Gastrocnemius medialis (tissue), 4 donors: ENCODE measurements around the gene TTC31. TPM values are rescaled to one million over a fixed set of nuclear protein-coding genes. Genes with fewer than 3 reads are reported as not detected.

ENCODE experiments used
- ATAC-seq, 2 donors: fragments of 150-250 bp; one replicate each; pipeline ENCODE4 v1.9.1; 2016
- DNase-seq, 2 donors: peaks; one replicate each; pipeline ENCODE4 v3.0.0-alpha.2; 2019
- H3K27ac ChIP-seq, 4 donors: fragments of 200-600 bp; sonication (generic); 1 replicate in 1 of 4; 2 replicates in 3 of 4; pipeline ENCODE4 v1.5.1; 2016 to 2018; ENCODE audit warnings: mild to moderate bottlenecking in 2 of 4, moderate library complexity in 1 of 4
- H3K27me3 ChIP-seq, 3 donors: fragments of 200-600 bp; sonication (generic) in 2 of 3; 1 replicate in 1 of 3; 2 replicates in 2 of 3; pipeline versions ENCODE4 v1.5.1 to v1.6.0; 2016 to 2019; ENCODE audit warnings: mild to moderate bottlenecking in 1 of 3, moderate library complexity in 1 of 3
- H3K36me3 ChIP-seq, 2 donors: fragments of 200-600 bp; sonication (generic) in 1 of 2; one replicate each; pipeline ENCODE4 v1.5.1; 2017 to 2018
- H3K4me1 ChIP-seq, 2 donors: fragments of 200-600 bp; sonication (generic) in 1 of 2; one replicate each; pipeline ENCODE4 v1.5.1; 2016 to 2017; ENCODE audit warnings: mild to moderate bottlenecking in 2 of 2
- H3K4me3 ChIP-seq, 4 donors: fragments of 200-600 bp; sonication (generic) in 3 of 4; 1 replicate in 1 of 4; 2 replicates in 3 of 4; pipeline ENCODE4 v1.5.1; 2016 to 2019; ENCODE audit warnings: mild to moderate bottlenecking in 2 of 4
- H3K9me3 ChIP-seq, 3 donors: fragments of 200-600 bp; sonication (generic) in 2 of 3; 1 replicate in 1 of 3; 2 replicates in 2 of 3; pipeline ENCODE4 v1.5.1; 2016 to 2019
- POLR2A ChIP-seq, 2 donors: fragments of 450-650 bp; IDR thresholded peaks; one replicate each; pipeline ENCODE4 v1.6.1; 2017; ENCODE audit warnings: antibody characterized with exemption in 2 of 2, mild to moderate bottlenecking in 2 of 2, moderate library complexity in 2 of 2
- in situ Hi-C, 4 donors: fragments of 200-750 bp; cut with MboI; loops; one replicate each; pipeline versions ENCODE4 v1.15.0 to v1.8.0; 2017; ENCODE audit warnings: low sequenced_read_pairs in 4 of 4
- intact Hi-C: fragments of 100-400 bp; cut with DNase I; formaldehyde crosslinking; loops from one replicate; pipeline ENCODE4 v1.15.1; 2023; ENCODE audit warnings: low total_unique reads
- total RNA-seq, 4 donors: library from RNA; depleted of rRNA; stranded (reverse); fragments of >200 nt; gene quantifications; one replicate each; pipeline versions ENCODE4 v1.1.0 to v1.2.3, GENCODE V29; 2016
- TF ChIP-seq, protein P1 (sequence below), 5 experiments: fragments of 450-650 bp in 3 of 5; fragments of 200-600 bp in 2 of 5; sonication (generic) in 2 of 5; IDR thresholded peaks in 4 of 5; conservative IDR thresholded peaks in 1 of 5; 1 replicate in 4 of 5; 2 replicates in 1 of 5; pipeline ENCODE4 v1.5.1; 2016 to 2019; ENCODE audit warnings: antibody characterized with exemption in 5 of 5, mild to moderate bottlenecking in 3 of 5, moderate library complexity in 3 of 5

Gene TTC31
- total RNA-seq, 4 donors from 2014 or later: 6.1 to 9.6 (median 7.7) TPM

GRCh38 chr2:74448771-74449170 is 34.1 kb upstream of the TTC31 start:
- Histone ChIP-seq H3K36me3 (no peaks in the 10 kb centered on the region), H3K4me1 (no peaks in the 10 kb centered on the region), H3K27me3 (peaks cover 0 to 5% (median 0%) of the 10 kb centered on the region in 3 donors), H3K9me3 (no peaks in the 10 kb centered on the region), H3K4me3 (no peak overlapping the region), H3K27ac (no peak overlapping the region)
- intact Hi-C loops (no loop called here), in situ Hi-C loops (no loop called here)
- no peak for DNase-seq
- TF ChIP-seq, protein P1, sequence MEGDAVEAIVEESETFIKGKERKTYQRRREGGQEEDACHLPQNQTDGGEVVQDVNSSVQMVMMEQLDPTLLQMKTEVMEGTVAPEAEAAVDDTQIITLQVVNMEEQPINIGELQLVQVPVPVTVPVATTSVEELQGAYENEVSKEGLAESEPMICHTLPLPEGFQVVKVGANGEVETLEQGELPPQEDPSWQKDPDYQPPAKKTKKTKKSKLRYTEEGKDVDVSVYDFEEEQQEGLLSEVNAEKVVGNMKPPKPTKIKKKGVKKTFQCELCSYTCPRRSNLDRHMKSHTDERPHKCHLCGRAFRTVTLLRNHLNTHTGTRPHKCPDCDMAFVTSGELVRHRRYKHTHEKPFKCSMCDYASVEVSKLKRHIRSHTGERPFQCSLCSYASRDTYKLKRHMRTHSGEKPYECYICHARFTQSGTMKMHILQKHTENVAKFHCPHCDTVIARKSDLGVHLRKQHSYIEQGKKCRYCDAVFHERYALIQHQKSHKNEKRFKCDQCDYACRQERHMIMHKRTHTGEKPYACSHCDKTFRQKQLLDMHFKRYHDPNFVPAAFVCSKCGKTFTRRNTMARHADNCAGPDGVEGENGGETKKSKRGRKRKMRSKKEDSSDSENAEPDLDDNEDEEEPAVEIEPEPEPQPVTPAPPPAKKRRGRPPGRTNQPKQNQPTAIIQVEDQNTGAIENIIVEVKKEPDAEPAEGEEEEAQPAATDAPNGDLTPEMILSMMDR (IDR thresholded peaks at IDR 0.05 in 4 of 5, conservative IDR thresholded peaks at IDR 0.05 in 1 of 5): no peak
- no peak for TF ChIP-seq POLR2A (IDR thresholded peaks at IDR 0.05)
- no peak for ATAC-seq

GRCh38 chr2:74450570-74451190 is 32.2 kb upstream of the TTC31 start:
- no peak overlapping the region for H3K4me3 ChIP-seq
- ATAC-seq (no peak), DNase-seq (no peak)
- intact Hi-C loops: loop anchor here (5.0 to 10.0 kb wide), 4 partner anchors 256 to 1216 kb away; partner anchors contain the start of genes ALMS1, CCT7, HK2 and MTHFD2
- no peak overlapping the region for H3K27ac ChIP-seq
- H3K27me3 ChIP-seq: peaks cover 0 to 5% (median 0%) of the 10 kb centered on the region in 3 donors
- TF ChIP-seq POLR2A (IDR thresholded peaks at IDR 0.05): no peak
- TF ChIP-seq, protein P1 (IDR thresholded peaks at IDR 0.05 in 4 of 5, conservative IDR thresholded peaks at IDR 0.05 in 1 of 5): no peak
- no peaks in the 10 kb centered on the region for H3K9me3 ChIP-seq
- peaks cover 5 to 12% of the 10 kb centered on the region in 2 donors for H3K4me1 ChIP-seq
- in situ Hi-C loops: loop anchor here in 1 of 4 donors (25.0 kb wide), 1 partner anchor 387 kb away; the partner anchor contains the start of gene HK2
- no peaks in the 10 kb centered on the region for H3K36me3 ChIP-seq

GRCh38 chr2:74454654-74455511 is 28.0 kb upstream of the TTC31 start, which contains the start of gene INO80B:
Gene INO80B (plus strand): TSS chr2:74455087. CDS start chr2:74455117, 30 bp downstream.
- Histone ChIP-seq H3K27me3 (peaks cover 0 to 5% (median 0%) of the 10 kb centered on the region in 3 donors), H3K9me3 (no peaks in the 10 kb centered on the region), H3K36me3 (peaks cover 0 to 9% of the 10 kb centered on the region in 2 donors), H3K27ac (peak within 1 kb of the TSS; percentile 86 to 89 (median 88)), H3K4me1 (peaks cover 24 to 32% of the 10 kb centered on the region in 2 donors), H3K4me3 (peak within 1 kb of the TSS; percentile 80 to 89 (median 86))
- intact Hi-C loops (loop anchor here (1.0 to 10.0 kb wide), 11 partner anchors 10 to 1220 kb away; partner anchors contain the start of genes ALMS1, AUP1, CCT7 and HK2), in situ Hi-C loops (loop anchor here in 1 of 4 donors (25.0 kb wide), 1 partner anchor 382 kb away; the partner anchor contains the start of gene HK2)
- DNase-seq (peak; percentile 93 to 94), ATAC-seq (peak; percentile 75 to 78)
- TF ChIP-seq, protein P1 (IDR thresholded peaks at IDR 0.05 in 4 of 5, conservative IDR thresholded peaks at IDR 0.05 in 1 of 5): peak in 1 of 5 experiments; percentile 18
- TF ChIP-seq POLR2A (IDR thresholded peaks at IDR 0.05): peak; percentile 12 to 36

GRCh38 chr2:74457129-74457548 is 25.7 kb upstream of the TTC31 start:
- in situ Hi-C loops: loop anchor here in 1 of 4 donors (25.0 kb wide), 1 partner anchor 380 kb away; the partner anchor contains the start of gene HK2

More at GRCh38 chr2:74457129-74457548, 25.7 kb upstream of the TTC31 start:
- TF ChIP-seq POLR2A (IDR thresholded peaks at IDR 0.05): no peak
- TF ChIP-seq, protein P1 (IDR thresholded peaks at IDR 0.05 in 4 of 5, conservative IDR thresholded peaks at IDR 0.05 in 1 of 5): no peak
- intact Hi-C loops: loop anchor here (10.0 kb wide), 3 partner anchors 262 to 1222 kb away; partner anchors contain the start of genes CCT7, HK2, MTHFD2 and PRADC1
- Histone ChIP-seq H3K36me3 (peaks cover 0 to 21% of the 10 kb centered on the region in 2 donors), H3K4me1 (peaks cover 24 to 32% of the 10 kb centered on the region in 2 donors), H3K27me3 (no peaks in the 10 kb centered on the region), H3K27ac (peak overlapping the region; percentile 84 to 94 (median 88)), H3K9me3 (no peaks in the 10 kb centered on the region), H3K4me3 (peak overlapping the region; percentile 67 to 92 (median 71))
- DNase-seq (no peak), ATAC-seq (no peak)
